K562 (cell line): ENCODE results near the gene ZSCAN2. TPM values are rescaled to one million over a fixed set of nuclear protein-coding genes. Genes with fewer than 3 reads are reported as not detected.

Experiments
- ATAC-seq: fragments of 200-7000 bp; cut with Tn5 transposase; 3 replicates; pipeline ENCODE4 v1.9.1; 2020; ENCODE audit warnings: moderate library complexity
- BruUV-seq: library from RNA; stranded (reverse); fragments of 400-500 nt; replicated peaks from 2 replicates; lab custom pipeline; 2021; lab: Mats Ljungman, UMichigan
- CTCF ChIA-PET: fragments of 300-600 bp; formaldehyde crosslinking; extraction: SDS; loops from one replicate; lab custom pipeline; 2021; ENCODE audit warnings: low intra/inter-chr PET ratio; lab: Yijun Ruan, JAX
- POLR2A ChIA-PET: fragments of 300-600, 350-650 bp; sonication (Branson Sonifier 250); formaldehyde crosslinking; extraction: SDS; loops from one replicate; lab custom pipeline; 2021; ENCODE audit warnings: antibody characterized with exemption, inconsistent platforms; lab: Yijun Ruan, JAX
- DNase-seq, 4 experiments: peaks; one replicate each; pipeline versions ENCODE4 v3.0.0 to v3.0.0-alpha.2; 2011 to 2018; ENCODE audit warnings: low spot score in 3 of 4, mixed read lengths in 3 of 4; ENCODE audit errors: extremely low read depth in 1 of 4
- FAIRE-seq: peaks from 2 replicates; lab custom pipeline; 2011; peaks lifted over from hg19 to GRCh38; lab: Jason Lieb, UNC
- H2AFZ ChIP-seq: 2 replicates; pipeline ENCODE4 v1.6.0; 2011; ENCODE audit warnings: low read depth, low read length, control low read depth, inconsistent platforms
- H3K27ac ChIP-seq: fragments of 200-600 bp; 3 replicates; pipeline ENCODE4 v1.8.0; 2011; ENCODE audit warnings: low read depth, mild to moderate bottlenecking, control low read depth, inconsistent platforms, low read length, moderate library complexity, mixed read lengths; ENCODE audit errors: extremely low read depth
- H3K27me3 ChIP-seq, 2 experiments: fragments of 300-600 bp in 1 of 2; 2 replicates in 1 of 2; 3 replicates in 1 of 2; pipeline versions ENCODE4 v1.6.0 to v1.8.0; 2011; ENCODE audit warnings: inconsistent platforms in 2 of 2, low read length in 2 of 2, mild to moderate bottlenecking in 1 of 2, mixed read lengths in 1 of 2, moderate library complexity in 1 of 2; ENCODE audit not compliant: control insufficient read depth in 2 of 2, insufficient read depth in 2 of 2
- H3K36me3 ChIP-seq: fragments of 300-600 bp; 3 replicates; pipeline ENCODE4 v1.8.0; 2011; ENCODE audit warnings: mild to moderate bottlenecking, low read length, inconsistent platforms; ENCODE audit not compliant: control insufficient read depth, insufficient read depth
- H3K4me1 ChIP-seq, 2 experiments: fragments of 200-600 bp in 1 of 2; replicated peaks in 1 of 2; 2 replicates in 1 of 2; 3 replicates in 1 of 2; pipeline versions ENCODE4 v1.5.1 to v1.8.0; 2011; ENCODE audit warnings: inconsistent platforms in 2 of 2, low read length in 2 of 2, mild to moderate bottlenecking in 1 of 2, mixed read lengths in 1 of 2, moderate library complexity in 1 of 2; ENCODE audit not compliant: control insufficient read depth in 2 of 2, insufficient read depth in 2 of 2
- H3K4me2 ChIP-seq: 2 replicates; pipeline ENCODE4 v1.6.1; 2011; ENCODE audit warnings: low read length, control low read depth, inconsistent platforms, mixed read lengths; ENCODE audit not compliant: insufficient read depth
- H3K4me3 ChIP-seq: fragments of 200-600 bp; sonication (generic), shearing (Covaris generic); 2 replicates; pipeline ENCODE4 v1.5.1; 2016; ENCODE audit warnings: control low read depth, inconsistent platforms
- H3K79me2 ChIP-seq: fragments of 200-600 bp; 3 replicates; pipeline ENCODE4 v1.8.0; 2011; ENCODE audit warnings: low read length, inconsistent platforms; ENCODE audit not compliant: control insufficient read depth, insufficient read depth
- H3K9ac ChIP-seq, 2 experiments: 2 replicates each; pipeline versions ENCODE4 v1.6.0 to v1.6.1; 2011; ENCODE audit warnings: low read depth in 2 of 2, low read length in 2 of 2, control low read depth in 1 of 2, inconsistent platforms in 1 of 2, mild to moderate bottlenecking in 1 of 2, mixed read lengths in 1 of 2; ENCODE audit not compliant: insufficient read depth in 1 of 2
- H3K9me1 ChIP-seq: one replicate; pipeline ENCODE4 v1.6.0; 2011; ENCODE audit warnings: inconsistent platforms, mild to moderate bottlenecking, low read length, moderate library complexity; ENCODE audit not compliant: control insufficient read depth, insufficient read depth
- H3K9me3 ChIP-seq: replicated peaks from 2 replicates; pipeline ENCODE4 v1.5.1; 2011; ENCODE audit warnings: low read depth, low read length, inconsistent platforms; ENCODE audit not compliant: control insufficient read depth, insufficient read depth
- H4K20me1 ChIP-seq: replicated peaks from 2 replicates; pipeline ENCODE4 v1.6.1; 2011; ENCODE audit warnings: low read length, inconsistent platforms, mixed read lengths; ENCODE audit not compliant: control insufficient read depth, insufficient read depth
- DLX4 ChIP-seq: fragments of 250-450 bp; sonication (Bioruptor Pico); IDR thresholded peaks from 2 replicates; pipeline ENCODE4 v1.6.1; 2021; ENCODE audit warnings: mild to moderate bottlenecking
- DPF2 ChIP-seq: fragments of 450-650 bp; IDR thresholded peaks from 2 replicates; pipeline ENCODE4 v1.6.1; 2016
- E2F8 ChIP-seq: fragments of 450-650 bp; IDR thresholded peaks from 2 replicates; pipeline ENCODE4 v1.7.1; 2018; ENCODE audit warnings: mild to moderate bottlenecking, low read depth; ENCODE audit not compliant: partially characterized antibody
- GTF3C2 ChIP-seq: IDR thresholded peaks from 3 replicates; pipeline ENCODE4 v1.6.1; 2011; ENCODE audit warnings: borderline replicate concordance, mild to moderate bottlenecking, moderate library complexity; ENCODE audit not compliant: insufficient read length; ENCODE audit errors: extremely low read depth
- ILK ChIP-seq: fragments of 450-650 bp; IDR thresholded peaks from 2 replicates; pipeline ENCODE4 v1.6.1; 2016; ENCODE audit warnings: missing genetic modification characterization, low read depth, mild to moderate bottlenecking, missing compliant biosample characterization, moderate library complexity, borderline replicate concordance
- LEF1 ChIP-seq: fragments of 450-650 bp; IDR thresholded peaks from 2 replicates; pipeline ENCODE4 v1.6.1; 2016; ENCODE audit warnings: mild to moderate bottlenecking
- PHF21A ChIP-seq: fragments of 450-650 bp; IDR thresholded peaks from 2 replicates; pipeline ENCODE4 v1.6.1; 2017; ENCODE audit warnings: low read depth, borderline replicate concordance
- PTTG1 ChIP-seq: fragments of 450-650 bp; IDR thresholded peaks from 2 replicates; pipeline ENCODE4 v1.6.1; 2016; ENCODE audit warnings: low read depth, mild to moderate bottlenecking, missing genetic modification characterization, missing compliant biosample characterization
- RBM25 ChIP-seq: fragments of 200-400 bp; formaldehyde crosslinking; IDR thresholded peaks from 2 replicates; pipeline ENCODE4 v1.6.1; 2018; ENCODE audit warnings: low read length, low read depth, moderate library complexity; ENCODE audit not compliant: severe bottlenecking
- RBM39 ChIP-seq: fragments of 200-400 bp; formaldehyde crosslinking; optimal IDR thresholded peaks from 2 replicates; pipeline ENCODE3; 2018; ENCODE audit warnings: low read depth, low read length
- TARDBP ChIP-seq: fragments of 450-650 bp; IDR thresholded peaks from 2 replicates; pipeline ENCODE4 v1.6.1; 2016
- TOE1 ChIP-seq, 2 experiments: fragments of 450-650 bp in 1 of 2; sonication (generic) in 1 of 2; formaldehyde crosslinking in 1 of 2; IDR thresholded peaks; 2 replicates each; pipeline versions ENCODE4 v1.7.1 to v1.8.0; 2016 to 2022; ENCODE audit warnings: borderline replicate concordance in 2 of 2, mild to moderate bottlenecking in 2 of 2, antibody characterized with exemption in 1 of 2, inconsistent platforms in 1 of 2, low read depth in 1 of 2, missing genetic modification reagents in 1 of 2, moderate library complexity in 1 of 2
- ZFP91 ChIP-seq: sonication (generic); formaldehyde crosslinking; IDR thresholded peaks from 2 replicates; pipeline ENCODE4 v1.8.0; 2022; ENCODE audit warnings: mild to moderate bottlenecking, missing genetic modification reagents
- whole genome bisulfite sequencing: fragments of 100-300 bp; shearing (Covaris generic); methylation state at CpG from one replicate; pipeline ENCODE4 v1.1.6; 2016; ENCODE audit warnings: low coverage, mixed read lengths; ENCODE audit not compliant: insufficient coverage; ENCODE audit errors: missing lambda C conversion rate; 5-methylcytosine and 5-hydroxymethylcytosine counted together
- in situ Hi-C: fragments of 300-500 bp; cut with MboI; formaldehyde crosslinking; loops from 4 replicates; pipeline ENCODE4 v1.15.0; 2018; ENCODE audit warnings: inconsistent platforms, mixed read lengths
- intact Hi-C: fragments of 100-400 bp; cut with micrococcal nuclease; formaldehyde crosslinking; loops from 2 replicates; pipeline ENCODE4 v1.14.2; 2022
- polyA plus RNA-seq, 8 experiments: library from polyadenylated mRNA; depleted of rRNA in 4 of 8; stranded (reverse) in 5 of 8; unstranded in 3 of 8; fragments of >200 nt; fragmentation: Nextera tagmentation in 2 of 8; fragmentation: Illumina TruSeq in 1 of 8; extraction: Ambion mirVana in 2 of 8; extraction: Trizol in 1 of 8; gene quantifications; 2 replicates each; pipeline versions ENCODE4 v1.2.1 to v1.2.3, GENCODE V29; 2011 to 2014; ENCODE audit warnings: inconsistent platforms in 1 of 8, missing spikeins in 1 of 8
- total RNA-seq, 7 experiments: library from RNA; depleted of rRNA in 6 of 7; stranded (reverse); fragments of >200 nt in 6 of 7; fragmentation: Illumina TruSeq in 2 of 7; extraction: Trizol in 2 of 7; gene quantifications; 2 replicates each; pipeline versions ENCODE4 v1.2.1 to v1.2.3, GENCODE V29; 2011 to 2021; ENCODE audit warnings: low replicate concordance in 1 of 7

ZSCAN2 gene
- total and polyA plus RNA-seq, 9 of the 15 experiments (the other 6 are each of a cell fraction or from before 2014, with no cell fraction given): 1.7 to 14.2 (median 6.6) TPM

GRCh38 chr15:84599906-84600305, 903 bp upstream of the ZSCAN2 start:
- peak overlapping the region; percentile 89 for H3K4me2 ChIP-seq
- peak overlapping the region; percentile 99 for H2AFZ ChIP-seq
- peaks cover 14 to 18% of the 10 kb centered on the region in 2 experiments for H3K4me1 ChIP-seq
- FAIRE-seq (no peak), DNase-seq (no peak), ATAC-seq (no peak)
- in situ Hi-C loops: loop anchor here (25.0 kb wide), 1 partner anchor 287 kb away; the partner anchor contains the start of gene SLC28A1
- no peaks in the 10 kb centered on the region for H3K27me3 ChIP-seq
- H3K9me3 ChIP-seq: no peaks in the 10 kb centered on the region
- CTCF ChIA-PET: interaction anchor here (2.4 kb wide), 1 partner anchor 38 kb away, joined by 18 read pairs; no protein-coding TSS in a partner anchor
- no TSS peak for BruUV-seq
- 59% methylated on average over 10 of the region's 10 CpGs for WGBS
- H3K9me1 ChIP-seq: no peaks in the 10 kb centered on the region
- H3K79me2 ChIP-seq: peaks cover 4% of the 10 kb centered on the region; the same call in 1 of the 3 replicates
- H3K9ac ChIP-seq: no peak overlapping the region
- intact Hi-C loops: loop anchor here (1.0 to 5.0 kb wide), 7 partner anchors 31 to 327 kb away; partner anchors contain the start of gene ZNF592
- H3K27ac ChIP-seq: no peak overlapping the region
- no peaks in the 10 kb centered on the region for H4K20me1 ChIP-seq
- POLR2A ChIA-PET: interaction anchor here (0.7 to 1.3 kb wide), 4 partner anchors 10 to 212 kb away, joined by 3 to 4 read pairs (median 3); no protein-coding TSS in a partner anchor
- H3K36me3 ChIP-seq: peaks cover 10% of the 10 kb centered on the region; the same call in 1 of the 3 replicates
- no peak overlapping the region for H3K4me3 ChIP-seq
- TF ChIP-seq PTTG1: no peak
- no peak for TF ChIP-seq DPF2
- no peak for TF ChIP-seq TARDBP
- no peak for TF ChIP-seq ILK (tag)
- TF ChIP-seq LEF1: no peak
- no peak for TF ChIP-seq DLX4 (CRISPR knock-in tag)
- no peak for TF ChIP-seq TOE1 (IDR thresholded peaks at IDR 0.05; ENCODE audit: borderline replicate concordance)
- no peak for TF ChIP-seq TOE1 (CRISPR knock-in tag; IDR thresholded peaks at IDR 0.05; ENCODE audit: borderline replicate concordance, low read depth)
- TF ChIP-seq PHF21A: no peak
- no peak for TF ChIP-seq E2F8
- TF ChIP-seq RBM39: no peak
- no peak for TF ChIP-seq ZFP91
- no peak for TF ChIP-seq RBM25
- TF ChIP-seq GTF3C2: no peak
